BLaER1 (cell line): Measurements from ENCODE around the gene EFS.
"Not testable (repeated sequence)": the region's sequence is repeated elsewhere in the genome, so short reads cannot be mapped to it uniquely, and the experiment has no call there.

Experiments
- H3K27ac ChIP-seq: shearing (Covaris generic); formaldehyde crosslinking; 2 replicates; pipeline ENCODE4 v1.8.1; 2022
- H3K27me3 ChIP-seq: shearing (Covaris generic); formaldehyde crosslinking; 2 replicates; pipeline ENCODE4 v1.8.1; 2022
- H3K36me3 ChIP-seq: shearing (Covaris generic); formaldehyde crosslinking; 2 replicates; pipeline ENCODE4 v1.8.1; 2022
- H3K4me1 ChIP-seq: shearing (Covaris generic); formaldehyde crosslinking; 2 replicates; pipeline ENCODE4 v1.8.1; 2022
- H3K4me2 ChIP-seq: shearing (Covaris generic); formaldehyde crosslinking; 2 replicates; pipeline ENCODE4 v1.8.1; 2022
- H3K4me3 ChIP-seq: shearing (Covaris generic); formaldehyde crosslinking; 2 replicates; pipeline ENCODE4 v1.8.1; 2022
- H3K9ac ChIP-seq: shearing (Covaris generic); formaldehyde crosslinking; 2 replicates; pipeline ENCODE4 v1.8.1; 2022
- H3K9me3 ChIP-seq: shearing (Covaris generic); formaldehyde crosslinking; 2 replicates; pipeline ENCODE4 v1.8.1; 2022
- H4K20me1 ChIP-seq: shearing (Covaris generic); formaldehyde crosslinking; 2 replicates; pipeline ENCODE4 v1.8.1; 2022
- Cebpa-rat ChIP-seq: shearing (Covaris generic); IDR thresholded peaks from 2 replicates; pipeline ENCODE4 v1.8.1; 2022

EFS gene

DNA sequence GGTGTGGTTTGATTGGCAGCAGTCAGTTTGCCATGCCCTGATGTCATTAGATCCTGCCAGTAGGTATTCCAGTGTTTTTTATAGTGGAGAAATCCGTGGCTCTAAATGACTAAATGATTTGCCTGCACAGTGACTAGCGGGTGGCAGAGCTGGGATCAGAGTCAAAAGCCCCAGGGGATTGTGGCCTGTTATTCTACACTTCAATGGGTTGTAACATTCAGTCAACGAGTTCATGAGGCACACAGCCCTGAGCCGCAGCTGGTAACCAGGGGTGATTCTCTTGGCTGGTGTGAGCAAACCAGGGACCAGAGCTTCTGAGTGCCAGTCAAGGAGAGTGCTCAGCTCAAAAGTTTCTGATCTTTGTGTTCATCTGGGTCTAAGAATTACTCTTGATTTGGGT is 41.3 kb upstream of the EFS start:
- Histone ChIP-seq H3K9me3 (no peaks in the 10 kb centered on the region), H3K4me3 (no peak overlapping the region), H3K9ac (no peak overlapping the region), H3K36me3 (no peaks in the 10 kb centered on the region), H4K20me1 (peaks cover 45% of the 10 kb centered on the region), H3K4me1 (peaks cover 32% of the 10 kb centered on the region), H3K27ac (no peak overlapping the region), H3K4me2 (peak overlapping the region; percentile 96), H3K27me3 (peaks cover 57% of the 10 kb centered on the region)
- no peak for TF ChIP-seq Cebpa-rat

- no peak overlapping the region for H3K27ac ChIP-seq
- peak overlapping the region; percentile 96 for H3K4me2 ChIP-seq
- H3K4me1 ChIP-seq: peaks cover 32% of the 10 kb centered on the region
- peaks cover 54% of the 10 kb centered on the region for H3K27me3 ChIP-seq
- TF ChIP-seq Cebpa-rat: no peak
- no peak overlapping the region for H3K9ac ChIP-seq
- peak overlapping the region; percentile 48; the same call in 1 of the 2 replicates for H3K4me3 ChIP-seq
- no peaks in the 10 kb centered on the region for H3K9me3 ChIP-seq
- peaks cover 45% of the 10 kb centered on the region for H4K20me1 ChIP-seq
- no peaks in the 10 kb centered on the region for H3K36me3 ChIP-seq
Measured at GRCh38 chr14:23405516-23406025, 40.6 kb upstream of the EFS start.

GRCh38 chr14:23405096-23405495 is 40.1 kb upstream of the EFS start:
- H3K27me3 ChIP-seq: peaks cover 49% of the 10 kb centered on the region

DNA sequence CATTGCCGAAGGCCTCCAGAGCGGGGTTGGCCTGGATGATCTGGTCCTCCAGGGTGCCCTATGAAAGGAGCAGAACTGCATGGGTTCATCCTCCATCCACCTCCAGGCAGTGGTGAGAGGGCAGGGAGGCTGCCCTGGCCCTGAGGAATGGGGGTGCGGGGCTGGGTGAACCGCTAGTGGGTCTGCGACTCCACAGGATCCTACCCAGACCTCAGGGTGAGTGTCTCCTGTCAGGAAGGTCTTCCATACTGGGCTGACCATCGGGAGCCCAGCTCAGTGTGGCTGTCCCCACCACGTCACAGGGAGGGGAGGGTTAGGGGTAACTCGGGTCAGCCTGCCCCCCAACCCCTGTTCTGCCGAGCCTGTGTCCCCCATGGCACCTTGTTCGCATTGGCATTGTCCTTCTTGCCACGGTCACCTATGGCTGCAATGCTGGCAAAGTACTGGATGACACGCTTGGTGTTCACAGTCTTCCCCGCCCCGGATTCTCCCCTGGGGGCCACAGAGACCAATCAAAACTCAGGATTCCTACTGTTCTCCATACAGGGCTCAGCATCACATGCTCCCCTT is 39.4 kb upstream of the EFS start:
- peaks cover 32% of the 10 kb centered on the region for H3K4me1 ChIP-seq
- no peak overlapping the region for H3K27ac ChIP-seq
- no peak overlapping the region for H3K9ac ChIP-seq
- peaks cover 46% of the 10 kb centered on the region for H3K27me3 ChIP-seq
- no peaks in the 10 kb centered on the region for H3K9me3 ChIP-seq
- no peak overlapping the region for H3K4me3 ChIP-seq
- no peak for TF ChIP-seq Cebpa-rat
- peak overlapping the region; percentile 96 for H3K4me2 ChIP-seq
- H4K20me1 ChIP-seq: peaks cover 45% of the 10 kb centered on the region
- no peaks in the 10 kb centered on the region for H3K36me3 ChIP-seq

More at GRCh38 chr14:23405096-23405495, 40.1 kb upstream of the EFS start:
- peaks cover 45% of the 10 kb centered on the region for H4K20me1 ChIP-seq
- no peak overlapping the region for H3K9ac ChIP-seq
- no peaks in the 10 kb centered on the region for H3K36me3 ChIP-seq
- peak overlapping the region; percentile 96 for H3K4me2 ChIP-seq
- H3K9me3 ChIP-seq: no peaks in the 10 kb centered on the region
- peaks cover 32% of the 10 kb centered on the region for H3K4me1 ChIP-seq
- H3K27ac ChIP-seq: no peak overlapping the region
- H3K4me3 ChIP-seq: peak overlapping the region; percentile 48; the same call in 1 of the 2 replicates
- TF ChIP-seq Cebpa-rat: no peak

- TF ChIP-seq Cebpa-rat: no peak
- Histone ChIP-seq H3K9me3 (no peaks in the 10 kb centered on the region), H3K4me3 (no peak overlapping the region), H3K27ac (no peak overlapping the region), H3K9ac (no peak overlapping the region), H3K27me3 (peaks cover 44% of the 10 kb centered on the region), H3K36me3 (no peaks in the 10 kb centered on the region), H3K4me1 (peaks cover 32% of the 10 kb centered on the region), H4K20me1 (peaks cover 45% of the 10 kb centered on the region), H3K4me2 (no peak overlapping the region)
Measured at GRCh38 chr14:23403908-23404307, 38.9 kb upstream of the EFS start.

GRCh38 chr14:23403139-23403438 is 38.1 kb upstream of the EFS start:
- H3K4me1 ChIP-seq: peaks cover 32% of the 10 kb centered on the region
- H4K20me1 ChIP-seq: peaks cover 40% of the 10 kb centered on the region
- no peak overlapping the region for H3K27ac ChIP-seq
- H3K9me3 ChIP-seq: no peaks in the 10 kb centered on the region
- no peak overlapping the region for H3K4me3 ChIP-seq
- no peak for TF ChIP-seq Cebpa-rat
- no peak overlapping the region for H3K4me2 ChIP-seq
- peaks cover 36% of the 10 kb centered on the region for H3K27me3 ChIP-seq
- H3K36me3 ChIP-seq: no peaks in the 10 kb centered on the region
- no peak overlapping the region for H3K9ac ChIP-seq

- Histone ChIP-seq H3K27me3 (peaks cover 30% of the 10 kb centered on the region), H3K4me2 (no peak overlapping the region), H3K4me1 (peaks cover 32% of the 10 kb centered on the region), H3K9ac (no peak overlapping the region), H3K27ac (no peak overlapping the region), H4K20me1 (peaks cover 35% of the 10 kb centered on the region), H3K36me3 (no peaks in the 10 kb centered on the region), H3K4me3 (no peak overlapping the region), H3K9me3 (no peaks in the 10 kb centered on the region)
- no peak for TF ChIP-seq Cebpa-rat
Measured at GRCh38 chr14:23402296-23403138, 37.5 kb upstream of the EFS start.

GRCh38 chr14:23401291-23401690 is 36.3 kb upstream of the EFS start:
- H3K36me3 ChIP-seq: no peaks in the 10 kb centered on the region
- H3K4me2 ChIP-seq: no peak overlapping the region
- no peak overlapping the region for H3K4me3 ChIP-seq
- peaks cover 19% of the 10 kb centered on the region for H3K27me3 ChIP-seq
- H3K9ac ChIP-seq: no peak overlapping the region
- H4K20me1 ChIP-seq: peaks cover 22% of the 10 kb centered on the region
- H3K9me3 ChIP-seq: no peaks in the 10 kb centered on the region
- no peak for TF ChIP-seq Cebpa-rat
- no peak overlapping the region for H3K27ac ChIP-seq
- H3K4me1 ChIP-seq: peaks cover 32% of the 10 kb centered on the region

- not testable (repeated sequence) for H3K27ac ChIP-seq, H3K4me3 ChIP-seq, H3K9ac ChIP-seq, H3K36me3 ChIP-seq, H3K4me2 ChIP-seq, H3K9me3 ChIP-seq
- H4K20me1 ChIP-seq: peaks cover 16% of the 10 kb centered on the region
- peaks cover 19% of the 10 kb centered on the region for H3K27me3 ChIP-seq
- peaks cover 28% of the 10 kb centered on the region for H3K4me1 ChIP-seq
Measured at GRCh38 chr14:23400496-23401149, 35.7 kb upstream of the EFS start.

- H3K4me3 ChIP-seq: no peak overlapping the region
- H3K4me1 ChIP-seq: peaks cover 18% of the 10 kb centered on the region
- peaks cover 5% of the 10 kb centered on the region for H4K20me1 ChIP-seq
- H3K9me3 ChIP-seq: no peaks in the 10 kb centered on the region
- no peak overlapping the region for H3K4me2 ChIP-seq
- TF ChIP-seq Cebpa-rat: no peak
- H3K9ac ChIP-seq: no peak overlapping the region
- H3K27ac ChIP-seq: no peak overlapping the region
- H3K36me3 ChIP-seq: no peaks in the 10 kb centered on the region
- peaks cover 18% of the 10 kb centered on the region for H3K27me3 ChIP-seq
Measured at GRCh38 chr14:23399591-23399990, 34.6 kb upstream of the EFS start.
